Keratinocyte (primary cell): Measurements from ENCODE around the gene RPL38. TPM values are rescaled to one million over a fixed set of nuclear protein-coding genes. Genes with fewer than 3 reads are reported as not detected.

Experiments
- DNase-seq: peaks from one replicate; pipeline ENCODE4 v3.0.0-alpha.2; 2011; ENCODE audit warnings: low read depth, missing footprints, low spot score
- FAIRE-seq: peaks from 2 replicates; lab custom pipeline; 2011; peaks lifted over from hg19 to GRCh38; lab: Jason Lieb, UNC
- H2AFZ ChIP-seq: 2 replicates; pipeline ENCODE4 v1.6.0; 2012; ENCODE audit warnings: low read length, control low read depth, inconsistent platforms; ENCODE audit not compliant: control insufficient read depth
- H3K27ac ChIP-seq: 2 replicates; pipeline ENCODE4 v1.5.1; 2011; ENCODE audit warnings: low read length; ENCODE audit not compliant: control insufficient read depth, insufficient read depth
- H3K27me3 ChIP-seq: 3 replicates; pipeline ENCODE4 v1.6.0; 2011; ENCODE audit warnings: low read length; ENCODE audit not compliant: control insufficient read depth, insufficient read depth; ENCODE audit errors: extremely low read depth
- H3K36me3 ChIP-seq, 2 experiments: 2 replicates in 1 of 2; 3 replicates in 1 of 2; pipeline ENCODE4 v1.5.1; 2011; ENCODE audit warnings: low read length in 2 of 2, mild to moderate bottlenecking in 1 of 2; ENCODE audit not compliant: control insufficient read depth in 2 of 2, insufficient read depth in 2 of 2; ENCODE audit errors: extremely low read depth in 1 of 2
- H3K4me1 ChIP-seq: 3 replicates; pipeline ENCODE4 v1.5.1; 2011; ENCODE audit warnings: low read length; ENCODE audit not compliant: control insufficient read depth, insufficient read depth; ENCODE audit errors: extremely low read depth
- H3K4me2 ChIP-seq: 3 replicates; pipeline ENCODE4 v1.6.0; 2011; ENCODE audit warnings: low read depth, low read length; ENCODE audit not compliant: control insufficient read depth, insufficient read depth; ENCODE audit errors: extremely low read depth
- H3K4me3 ChIP-seq, 3 experiments: fragments of 200-600 bp in 1 of 3; sonication (generic) in 1 of 3; 2 replicates in 2 of 3; 3 replicates in 1 of 3; pipeline ENCODE4 v1.5.1; 2011 to 2016; ENCODE audit warnings: low read length in 3 of 3, mild to moderate bottlenecking in 3 of 3, control low read depth in 2 of 3, inconsistent platforms in 1 of 3, low read depth in 1 of 3, mixed read lengths in 1 of 3, mixed run types in 1 of 3, moderate library complexity in 1 of 3; ENCODE audit not compliant: control insufficient read depth in 2 of 3, insufficient read depth in 2 of 3; ENCODE audit errors: extremely low read depth in 1 of 3
- H3K79me2 ChIP-seq: 2 replicates; pipeline ENCODE4 v1.6.0; 2012; ENCODE audit warnings: low read length; ENCODE audit not compliant: control insufficient read depth, insufficient read depth
- H3K9ac ChIP-seq: 3 replicates; pipeline ENCODE4 v1.6.0; 2011; ENCODE audit warnings: low read length; ENCODE audit not compliant: control insufficient read depth, insufficient read depth; ENCODE audit errors: extremely low read depth
- H3K9me1 ChIP-seq: 3 replicates; pipeline ENCODE4 v1.6.0; 2011; ENCODE audit warnings: low read length; ENCODE audit not compliant: control insufficient read depth, insufficient read depth; ENCODE audit errors: extremely low read depth
- H3K9me3 ChIP-seq: 2 replicates; pipeline ENCODE4 v1.5.1; 2012; ENCODE audit warnings: low read depth, low read length; ENCODE audit not compliant: control insufficient read depth
- H4K20me1 ChIP-seq: 3 replicates; pipeline ENCODE4 v1.6.0; 2011; ENCODE audit warnings: low read length; ENCODE audit not compliant: control insufficient read depth, insufficient read depth; ENCODE audit errors: extremely low read depth
- EZH2 ChIP-seq: IDR thresholded peaks from one replicate; pipeline ENCODE4 v1.6.1; 2012; ENCODE audit warnings: inconsistent platforms, mild to moderate bottlenecking, low read length, moderate library complexity
- dilution Hi-C: fragments of 300-500 bp; cut with MboI; formaldehyde crosslinking; loops from one replicate; pipeline ENCODE4 v1.7.0; 2020; ENCODE audit warnings: low sequenced_read_pairs; ENCODE audit not compliant: extremely low pct_ligation_motif_present
- polyA plus RNA-seq, 5 experiments: library from polyadenylated mRNA; depleted of rRNA in 3 of 5; stranded (reverse) in 3 of 5; stranded (forward) in 1 of 5; unstranded in 1 of 5; fragments of >200 nt; gene quantifications; 1 replicate in 1 of 5; 2 replicates in 3 of 5; 3 replicates in 1 of 5; pipeline versions ENCODE4 v1.2.1 to v1.2.3, GENCODE V29; 2011 to 2012; ENCODE audit warnings: missing spikeins in 2 of 5, low read depth in 1 of 5, low replicate concordance in 1 of 5
- TF ChIP-seq, protein P1 (sequence below), 3 experiments: IDR thresholded peaks in 1 of 3; conservative IDR thresholded peaks in 1 of 3; optimal IDR thresholded peaks in 1 of 3; 2 replicates in 2 of 3; 3 replicates in 1 of 3; pipeline versions ENCODE3 to v1.5.1; 2011; ENCODE audit warnings: low read length in 3 of 3, mild to moderate bottlenecking in 3 of 3, moderate library complexity in 2 of 3, control low read depth in 1 of 3, inconsistent platforms in 1 of 3; ENCODE audit not compliant: insufficient read depth in 2 of 3; ENCODE audit errors: extremely low read depth in 1 of 3

RPL38 gene
- polyA plus RNA-seq, 1 donor (not counting 4 experiments of a cell fraction or from before 2014, with no cell fraction given): 1,779 TPM

DNA sequence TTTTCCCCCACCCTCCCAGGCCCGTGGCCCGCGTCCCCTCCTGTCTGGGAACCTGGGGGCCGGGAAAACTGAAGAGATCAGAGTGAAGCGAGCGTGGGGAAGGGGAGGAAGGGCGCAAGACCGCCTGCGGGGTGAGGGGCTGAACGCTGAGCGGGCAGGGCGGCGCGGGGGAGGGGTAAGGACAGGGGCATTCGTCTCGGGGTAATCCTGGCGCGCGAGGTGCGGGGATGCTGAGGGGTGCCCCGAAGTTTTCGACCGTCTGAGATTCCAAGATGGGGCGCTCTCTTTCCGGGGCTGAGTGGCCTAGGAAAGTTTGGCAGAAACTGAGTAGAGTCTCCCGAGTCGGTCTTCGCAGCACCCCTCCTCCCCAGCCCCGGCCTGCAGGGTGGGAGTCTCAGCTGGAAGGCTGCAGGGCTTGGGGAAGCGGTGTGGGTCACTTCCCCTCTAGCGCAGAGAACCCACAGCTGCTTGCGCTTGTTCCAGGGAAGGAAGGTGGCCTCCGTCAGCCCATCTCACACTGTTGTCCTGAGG, 10.4 kb downstream of the RPL38 start:
- Histone ChIP-seq H4K20me1 (peaks cover 20% of the 10 kb centered on the region), H3K9ac (no peak overlapping the region), H3K79me2 (peaks cover 2% of the 10 kb centered on the region), H3K27me3 (peaks cover 15% of the 10 kb centered on the region), H3K4me1 (peaks cover 38% of the 10 kb centered on the region), H3K4me2 (peak overlapping the region; percentile 40), H3K27ac (no peak overlapping the region), H3K36me3 (peaks cover 6 to 20% of the 10 kb centered on the region in 2 experiments), H2AFZ (no peak overlapping the region), H3K9me1 (no peaks in the 10 kb centered on the region), H3K9me3 (no peaks in the 10 kb centered on the region), H3K4me3 (peak overlapping the region in 1 of 3 experiments; percentile 39)
- FAIRE-seq: no peak
- DNase-seq: no peak
- TF ChIP-seq, protein P1, sequence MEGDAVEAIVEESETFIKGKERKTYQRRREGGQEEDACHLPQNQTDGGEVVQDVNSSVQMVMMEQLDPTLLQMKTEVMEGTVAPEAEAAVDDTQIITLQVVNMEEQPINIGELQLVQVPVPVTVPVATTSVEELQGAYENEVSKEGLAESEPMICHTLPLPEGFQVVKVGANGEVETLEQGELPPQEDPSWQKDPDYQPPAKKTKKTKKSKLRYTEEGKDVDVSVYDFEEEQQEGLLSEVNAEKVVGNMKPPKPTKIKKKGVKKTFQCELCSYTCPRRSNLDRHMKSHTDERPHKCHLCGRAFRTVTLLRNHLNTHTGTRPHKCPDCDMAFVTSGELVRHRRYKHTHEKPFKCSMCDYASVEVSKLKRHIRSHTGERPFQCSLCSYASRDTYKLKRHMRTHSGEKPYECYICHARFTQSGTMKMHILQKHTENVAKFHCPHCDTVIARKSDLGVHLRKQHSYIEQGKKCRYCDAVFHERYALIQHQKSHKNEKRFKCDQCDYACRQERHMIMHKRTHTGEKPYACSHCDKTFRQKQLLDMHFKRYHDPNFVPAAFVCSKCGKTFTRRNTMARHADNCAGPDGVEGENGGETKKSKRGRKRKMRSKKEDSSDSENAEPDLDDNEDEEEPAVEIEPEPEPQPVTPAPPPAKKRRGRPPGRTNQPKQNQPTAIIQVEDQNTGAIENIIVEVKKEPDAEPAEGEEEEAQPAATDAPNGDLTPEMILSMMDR (optimal IDR thresholded peaks at IDR 0.05 in 1 of 3, IDR thresholded peaks at IDR 0.05 in 1 of 3, conservative IDR thresholded peaks at IDR 0.05 in 1 of 3; ENCODE audit: extremely low read depth in 1 of 3, insufficient read depth in 2 of 3, low read length in 3 of 3): no peak
- no peak for TF ChIP-seq EZH2
- dilution Hi-C loops: no loop called here

DNA sequence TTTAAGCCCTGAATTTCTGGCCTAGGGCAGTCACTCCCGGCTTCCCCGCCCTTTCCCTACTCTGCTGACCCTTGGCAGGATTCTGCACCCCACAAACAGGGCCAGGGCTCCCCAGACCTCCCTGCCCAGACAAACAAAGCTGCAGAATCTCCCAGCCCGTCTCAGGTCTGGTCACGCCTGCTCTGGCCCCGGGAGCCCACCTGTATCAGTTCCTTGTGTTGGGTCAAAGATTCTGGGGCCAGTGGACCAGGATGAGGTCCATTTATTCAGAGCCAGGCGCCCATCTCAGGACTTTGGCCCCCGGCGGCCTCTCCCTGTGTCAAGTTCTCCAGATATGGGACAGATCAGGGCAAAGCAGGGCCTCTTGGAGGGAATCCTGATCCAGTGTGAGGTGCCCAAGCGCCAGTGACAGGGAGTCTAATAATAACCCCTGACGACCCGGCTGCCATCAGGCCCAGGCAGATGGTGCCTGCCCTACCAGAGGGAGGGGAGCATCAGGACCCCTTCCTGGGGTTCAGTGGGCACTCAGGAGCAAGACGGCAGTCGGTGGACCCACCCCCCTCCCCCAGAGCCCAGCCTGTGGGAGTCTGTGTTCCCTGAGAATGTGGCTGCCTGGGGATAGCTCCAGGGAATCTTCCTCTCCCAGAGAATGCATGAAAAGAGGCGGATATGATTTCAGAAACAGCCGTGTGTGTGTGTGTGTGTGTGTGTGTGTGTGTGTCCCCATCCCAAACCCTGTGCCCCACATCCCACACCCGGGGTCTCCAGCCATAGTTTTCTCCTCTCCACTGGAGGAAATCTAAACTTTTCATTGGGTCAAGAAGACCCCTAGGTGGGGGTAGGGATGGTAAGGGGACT, 11.2 kb downstream of the RPL38 start:
- peaks cover 2 to 13% of the 10 kb centered on the region in 2 experiments for H3K36me3 ChIP-seq
- no peaks in the 10 kb centered on the region for H3K9me1 ChIP-seq
- H3K4me3 ChIP-seq: no peak overlapping the region
- H3K9me3 ChIP-seq: no peaks in the 10 kb centered on the region
- no peaks in the 10 kb centered on the region for H3K79me2 ChIP-seq
- H2AFZ ChIP-seq: no peak overlapping the region
- peaks cover 15% of the 10 kb centered on the region for H3K27me3 ChIP-seq
- no peak overlapping the region for H3K4me2 ChIP-seq
- FAIRE-seq (no peak), DNase-seq (no peak)
- no peak overlapping the region for H3K9ac ChIP-seq
- H4K20me1 ChIP-seq: peaks cover 15% of the 10 kb centered on the region
- no peak overlapping the region for H3K27ac ChIP-seq
- H3K4me1 ChIP-seq: peaks cover 30% of the 10 kb centered on the region
- TF ChIP-seq EZH2: no peak
- TF ChIP-seq, protein P1 (optimal IDR thresholded peaks at IDR 0.05 in 1 of 3, IDR thresholded peaks at IDR 0.05 in 1 of 3, conservative IDR thresholded peaks at IDR 0.05 in 1 of 3; ENCODE audit: extremely low read depth in 1 of 3, insufficient read depth in 2 of 3, low read length in 3 of 3): no peak
- dilution Hi-C loops: no loop called here
